Ramos (cell line): ENCODE results near the gene UST.
"Not testable (repeated sequence)": the region's sequence is repeated elsewhere in the genome, so short reads cannot be mapped to it uniquely, and the experiment has no call there.

ENCODE experiments used
- in situ Hi-C: fragments of 300-500 bp; cut with MboI; formaldehyde crosslinking; loops from one replicate; pipeline ENCODE4 v1.14.3; 2022; ENCODE audit warnings: low sequenced_read_pairs; ENCODE audit not compliant: unreplicated experiment

The UST gene

DNA sequence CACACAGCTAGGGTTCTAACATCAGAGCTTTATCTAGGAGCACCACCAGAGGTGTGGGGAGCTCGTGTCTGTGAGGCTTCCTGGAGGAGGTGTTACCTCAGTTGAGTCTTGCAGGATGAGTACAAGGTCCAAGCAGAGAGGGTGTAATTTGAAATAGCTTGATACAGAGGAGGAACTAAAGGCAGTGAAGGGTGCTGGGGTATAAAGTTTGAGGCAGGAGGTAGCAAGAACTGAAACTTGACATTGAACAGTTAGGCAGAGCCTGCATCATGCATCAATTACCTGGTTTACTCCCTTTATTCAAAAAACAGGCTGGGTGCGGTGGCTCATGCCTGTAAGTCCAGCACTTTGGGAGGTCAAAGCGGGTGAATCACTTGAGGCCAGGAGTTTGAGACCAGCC lies 241.2 kb downstream of the UST start:
- in situ Hi-C loops = no loop called here

DNA sequence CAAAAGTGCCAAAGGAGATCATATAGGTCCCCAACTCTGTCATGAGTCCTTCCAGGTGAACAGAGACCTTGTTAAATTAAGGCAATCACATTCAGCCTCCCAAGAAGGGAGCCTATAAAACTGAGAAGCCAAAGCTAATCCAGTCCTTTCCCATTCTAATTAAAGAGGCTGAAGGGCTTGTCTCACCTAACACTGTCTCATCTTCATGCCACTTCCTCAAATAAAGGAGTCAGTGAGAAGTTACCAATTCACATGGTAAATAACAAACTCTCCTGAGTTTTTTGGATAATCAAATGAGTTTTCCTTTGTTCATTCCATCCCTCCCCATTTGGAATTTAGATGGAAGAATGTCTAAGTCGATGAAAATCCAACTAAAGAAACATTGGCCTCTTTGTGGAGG lies 242.8 kb downstream of the UST start:
- in situ Hi-C loops = no loop called here

DNA sequence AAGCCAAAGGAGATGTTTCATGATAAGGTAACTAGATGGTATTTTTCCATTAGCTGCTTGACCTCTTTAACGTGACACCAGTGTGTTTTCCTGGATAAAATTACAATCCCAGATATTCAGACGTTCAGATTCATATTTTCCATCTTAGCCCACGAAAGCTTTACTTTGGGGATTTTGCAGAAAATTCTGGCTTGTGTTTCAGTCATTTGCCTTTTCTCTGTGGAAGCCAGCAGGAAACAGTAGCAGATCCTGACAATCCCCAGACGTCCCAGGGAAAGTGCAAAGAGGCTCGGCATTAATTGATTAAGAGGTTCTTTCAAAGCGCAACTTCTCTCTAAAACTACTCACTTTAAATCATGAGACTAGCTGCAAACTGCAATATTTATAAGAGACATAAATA lies 243.6 kb downstream of the UST start:
- in situ Hi-C loops = no loop called here

DNA sequence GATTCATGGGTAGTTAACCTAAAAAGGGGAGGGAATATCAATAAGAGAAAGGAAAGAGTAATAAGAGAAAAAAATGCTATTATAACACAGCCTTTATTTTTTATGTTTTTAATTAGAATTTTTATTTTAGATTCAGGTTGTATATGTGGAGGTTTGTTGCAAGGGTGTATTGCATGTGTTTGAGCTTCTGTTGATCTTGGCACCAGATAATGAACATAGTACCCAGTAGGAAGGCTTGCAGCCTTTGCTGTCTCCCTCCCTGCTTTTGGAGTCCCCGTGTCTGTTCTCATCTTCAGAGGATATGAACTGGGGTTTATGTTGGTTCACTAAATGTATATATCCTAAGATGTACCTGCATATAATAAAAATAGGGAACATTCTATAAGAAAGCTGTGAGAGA lies 250.0 kb downstream of the UST start:
- in situ Hi-C loops = no loop called here

DNA sequence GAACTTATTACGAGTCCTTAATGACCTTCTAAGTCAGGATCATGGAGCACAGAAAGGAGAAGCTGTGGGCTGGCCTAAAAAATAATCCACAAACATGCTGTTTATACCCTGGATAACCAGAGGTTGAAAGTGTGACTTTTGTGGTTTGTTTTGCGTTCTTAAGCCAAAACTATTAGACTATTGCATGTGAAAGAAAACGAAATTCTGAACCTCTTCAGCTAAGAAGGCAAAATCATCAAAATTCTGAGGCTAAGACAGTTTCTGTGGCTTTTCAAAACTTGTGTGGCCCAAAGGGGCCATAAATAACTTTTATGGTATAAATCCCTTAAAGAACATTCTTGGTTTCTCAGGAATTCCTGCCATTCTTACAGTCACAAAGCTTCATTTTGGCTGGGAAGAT lies 251.0 kb downstream of the UST start:
- in situ Hi-C loops = no loop called here

DNA sequence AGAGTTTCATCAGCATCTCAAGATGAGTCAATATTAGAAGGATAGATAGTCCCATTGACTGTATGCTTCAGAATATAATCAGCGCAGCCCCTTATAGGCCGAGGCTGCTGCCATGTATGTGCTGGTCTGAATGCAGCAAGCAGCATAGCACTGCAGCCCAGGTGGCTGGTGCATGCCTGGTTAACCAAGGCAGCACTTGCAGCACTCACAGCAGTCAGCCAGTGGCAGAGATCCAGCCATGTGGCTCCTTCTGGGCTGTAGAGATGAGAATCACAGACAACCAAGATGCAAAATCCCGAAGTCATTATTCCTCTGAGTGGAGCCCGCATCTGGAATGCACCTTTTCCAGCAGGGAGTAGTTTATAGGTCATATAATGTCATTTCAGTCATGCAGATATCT lies 251.9 kb downstream of the UST start:
- in situ Hi-C loops = no loop called here

DNA sequence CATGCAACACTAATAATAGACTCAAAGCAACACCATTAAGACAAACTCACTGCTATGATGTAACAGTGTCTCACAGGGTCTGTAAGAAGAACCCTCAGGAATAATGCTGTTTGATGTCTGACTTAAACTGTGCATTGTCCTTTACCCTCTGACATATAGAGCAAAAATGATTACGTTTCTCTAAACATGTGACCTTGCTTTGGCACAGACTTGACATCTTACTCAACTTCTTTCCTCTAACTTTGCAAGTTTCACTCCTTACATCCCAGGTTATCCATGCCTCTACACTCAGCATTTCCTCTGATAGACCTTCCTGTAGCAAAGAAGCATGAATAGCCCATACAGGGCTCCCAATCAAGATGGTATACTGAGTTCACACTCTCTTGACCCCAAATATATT lies 252.7 kb downstream of the UST start:
- in situ Hi-C loops = no loop called here

DNA sequence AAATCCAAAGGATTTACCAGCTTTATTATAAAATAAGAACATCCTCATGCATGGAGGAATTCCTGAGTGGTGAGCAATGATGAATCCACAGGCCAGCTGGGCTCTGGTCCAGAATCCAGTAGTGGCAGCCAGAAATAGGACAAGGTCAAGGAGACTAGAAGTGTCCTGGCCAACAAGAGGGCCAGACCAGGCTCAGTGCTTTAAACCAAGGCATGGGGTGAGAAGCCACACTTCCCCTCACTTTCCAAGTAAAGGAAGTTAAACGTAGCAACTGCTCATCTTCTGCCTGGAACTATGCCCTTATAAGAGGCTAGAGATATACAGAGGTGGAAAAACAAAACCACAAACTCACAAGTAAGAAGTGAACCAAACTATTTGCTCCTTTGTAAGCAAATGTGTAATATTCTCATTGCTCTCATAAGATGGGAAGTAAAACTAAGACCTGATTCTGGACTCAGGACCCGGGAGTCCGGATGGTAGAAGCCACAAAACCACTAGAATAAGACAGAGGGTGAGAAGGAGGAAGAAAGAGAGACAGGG lies 253.2 kb downstream of the UST start:
- in situ Hi-C loops = no loop called here

DNA sequence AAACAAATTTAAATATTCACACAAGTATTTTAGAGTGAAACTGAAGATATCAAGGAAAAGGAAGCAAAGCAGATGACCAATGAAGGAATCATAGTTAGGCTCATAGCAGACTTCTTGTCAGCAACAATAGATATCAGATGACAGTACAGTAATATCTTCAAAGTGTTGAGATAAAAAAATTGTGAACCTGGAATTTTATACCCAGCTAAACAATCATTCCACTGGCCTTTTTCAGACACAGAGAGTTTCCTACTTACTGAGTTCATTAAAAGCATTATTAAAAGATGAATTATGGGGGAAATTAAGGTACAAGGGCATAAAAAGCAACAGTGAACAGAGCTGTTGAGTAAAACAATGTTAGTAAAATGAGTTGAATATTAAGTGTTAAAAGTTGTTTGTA lies 254.6 kb downstream of the UST start:
- in situ Hi-C loops = no loop called here

DNA sequence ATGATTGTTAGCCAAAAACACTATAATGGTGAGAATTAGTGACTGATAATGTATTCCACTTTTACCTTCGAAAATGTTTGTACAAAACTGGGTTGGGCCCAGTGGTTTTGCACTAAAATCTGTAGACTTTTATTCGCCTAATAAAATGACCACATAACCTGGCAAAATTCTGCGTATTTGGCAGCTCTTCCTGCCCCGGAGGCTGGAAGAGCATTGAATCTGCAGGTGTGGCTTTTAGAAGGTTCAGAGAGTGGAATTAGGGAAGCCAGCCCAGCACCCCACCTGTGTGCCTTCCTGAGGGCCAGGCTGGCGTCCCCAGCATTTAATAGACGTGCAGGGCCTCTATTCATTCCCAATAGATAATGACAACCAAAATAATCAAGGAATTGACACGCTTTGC lies 256.7 kb downstream of the UST start:
- in situ Hi-C loops = no loop called here

DNA sequence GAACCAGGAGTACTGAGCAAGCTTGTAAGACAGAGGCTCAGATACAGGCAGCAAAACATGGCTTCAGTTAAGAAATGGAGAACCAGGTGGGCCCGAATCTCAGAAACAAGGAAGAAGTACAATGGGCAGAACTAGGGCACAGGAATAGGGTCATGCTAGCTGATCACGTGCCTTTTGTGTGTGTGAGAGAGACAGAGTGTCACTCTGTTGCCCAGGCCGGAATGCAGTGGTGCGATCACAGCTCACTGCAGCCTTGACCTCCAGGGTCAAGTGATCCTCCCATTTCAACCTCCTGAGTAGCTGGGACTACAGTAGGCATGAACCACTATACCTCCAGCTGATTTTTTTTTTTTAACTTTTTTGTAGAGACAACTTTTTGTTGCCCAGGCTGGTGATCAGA lies 257.8 kb downstream of the UST start:
- in situ Hi-C loops = no loop called here

DNA sequence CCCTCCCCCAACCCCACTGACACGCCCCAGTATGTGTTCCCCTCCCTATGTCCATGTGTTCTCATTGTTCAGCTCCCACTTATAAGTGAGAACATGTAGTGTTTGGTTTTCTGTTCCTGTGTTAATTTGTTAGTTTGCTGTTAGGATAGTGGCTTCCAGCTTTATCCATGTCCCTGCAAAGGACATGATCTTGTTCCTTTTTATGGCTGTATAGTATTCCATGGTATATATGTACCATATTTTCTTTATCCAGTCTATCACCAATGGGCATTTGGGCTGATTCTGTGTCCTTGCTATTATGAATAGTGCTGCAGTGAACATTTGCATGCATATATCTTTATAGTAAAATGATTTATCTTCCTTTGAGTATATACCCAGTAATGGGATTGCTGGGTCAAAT lies 259.4 kb downstream of the UST start:
- in situ Hi-C loops = not testable (repeated sequence)

DNA sequence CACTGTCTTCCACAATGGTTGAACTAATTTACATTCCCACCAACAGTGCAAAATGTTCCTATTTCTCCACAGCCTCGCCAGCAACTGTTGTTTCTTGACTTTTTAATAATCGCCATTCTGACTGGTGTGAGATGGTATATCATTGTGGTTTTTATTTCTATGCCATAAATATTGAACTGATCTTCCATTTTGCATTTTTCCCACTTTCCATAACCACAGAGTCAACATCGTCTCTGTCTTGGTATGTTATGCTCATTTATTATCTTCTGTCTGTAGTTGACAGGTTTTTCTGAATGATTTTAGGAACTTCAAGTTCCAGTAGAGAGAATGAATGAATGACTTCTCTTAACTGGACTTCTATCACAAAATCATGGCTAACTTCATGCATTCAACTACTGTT lies 259.8 kb downstream of the UST start:
- in situ Hi-C loops = no loop called here

DNA sequence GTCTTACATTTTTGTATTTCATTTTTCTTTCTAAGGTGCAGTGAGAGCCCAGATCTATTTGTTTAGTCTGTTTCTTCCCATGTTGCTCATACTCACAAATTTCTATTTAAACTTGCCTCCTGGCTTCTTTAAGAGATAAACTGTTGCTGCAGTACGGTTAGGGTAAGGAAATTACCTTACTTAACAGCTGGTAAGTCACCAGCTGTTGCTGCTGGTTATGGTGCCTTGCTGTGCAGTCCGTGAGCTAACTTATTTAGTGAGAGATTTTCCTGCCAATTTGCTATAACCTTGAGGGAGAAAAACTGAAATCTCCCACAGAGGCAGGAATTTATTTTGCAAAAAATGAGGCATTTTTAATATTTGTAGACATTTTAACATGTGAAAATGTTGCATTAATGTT lies 261.0 kb downstream of the UST start:
- in situ Hi-C loops = no loop called here

DNA sequence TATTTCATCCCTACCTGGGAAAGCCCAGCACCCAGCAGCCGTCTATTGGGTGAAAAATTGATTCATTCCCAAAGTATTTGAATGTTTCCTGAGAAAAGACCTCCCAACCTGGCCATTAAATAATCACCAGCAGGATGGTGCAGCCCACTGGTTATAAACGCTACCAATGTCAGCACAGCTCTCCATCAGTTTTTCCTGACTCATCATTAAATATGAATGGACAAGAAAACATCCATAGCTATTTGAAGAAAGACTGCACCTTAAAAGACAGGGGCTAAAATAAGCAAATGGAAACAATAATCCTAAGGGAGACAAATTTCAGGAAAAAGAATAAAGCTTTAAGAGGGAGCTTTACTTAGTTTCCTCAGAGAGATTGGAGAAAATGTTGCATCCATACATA lies 261.9 kb downstream of the UST start:
- in situ Hi-C loops = no loop called here

DNA sequence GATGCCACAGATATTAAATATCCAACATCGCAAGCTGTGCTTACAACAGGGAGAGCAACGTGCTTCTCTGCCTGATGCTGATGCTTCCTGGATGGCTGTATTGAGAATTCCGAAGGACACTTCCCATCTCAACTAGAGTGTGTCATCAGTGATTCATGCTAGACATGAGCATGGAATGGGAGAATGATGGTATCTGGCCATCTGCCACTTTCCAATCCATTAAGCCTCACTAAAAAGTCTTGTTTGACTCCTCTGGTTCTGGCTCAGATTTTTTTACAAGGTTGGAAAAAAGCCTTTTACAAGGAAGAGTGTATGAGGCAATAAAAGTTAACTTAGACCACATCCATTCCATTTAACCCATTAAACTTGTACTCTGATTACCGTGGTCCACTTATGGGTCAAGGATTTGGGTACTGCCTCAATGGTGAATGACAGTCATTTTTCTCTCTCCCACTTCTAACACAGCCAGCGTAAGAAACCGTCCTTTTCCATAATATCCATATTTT lies 265.3 kb downstream of the UST start:
- in situ Hi-C loops = no loop called here

DNA sequence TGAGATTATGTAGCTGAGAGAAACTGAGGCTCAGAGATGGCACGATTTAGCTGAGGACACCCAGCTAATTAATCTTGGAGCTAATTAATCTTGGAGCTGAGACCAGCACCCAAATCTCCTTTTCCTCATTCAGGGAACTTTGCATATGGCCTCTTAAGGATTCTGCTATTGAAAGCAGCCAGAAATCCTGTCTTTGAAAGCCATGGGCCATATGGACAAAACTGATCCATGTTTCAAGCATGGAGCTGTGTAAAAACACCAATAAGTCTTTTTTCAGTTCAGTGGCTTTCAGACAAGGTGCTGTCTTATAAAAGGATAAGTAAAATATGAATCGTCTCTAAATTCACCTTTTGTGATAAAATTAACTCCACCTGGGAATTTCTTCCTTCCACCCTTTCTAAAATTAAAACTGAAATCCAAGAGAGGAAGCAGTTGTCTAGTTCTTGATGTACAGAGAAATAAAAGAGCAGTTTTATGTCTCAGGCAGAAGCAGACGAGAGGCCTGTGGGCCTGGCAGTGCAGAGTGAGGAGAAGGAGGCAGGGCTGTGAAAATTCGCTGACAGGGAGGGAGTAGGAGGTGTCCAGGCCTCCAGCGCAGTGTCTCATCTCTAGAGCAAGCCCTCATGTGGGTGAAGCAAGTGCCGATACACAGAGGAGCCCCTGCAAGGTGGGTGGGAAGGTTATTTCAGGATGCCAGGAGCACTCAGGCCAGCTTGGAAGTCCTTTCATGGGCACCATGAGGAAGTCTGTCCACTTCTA lies 266.9 kb downstream of the UST start:
- in situ Hi-C loops = no loop called here

DNA sequence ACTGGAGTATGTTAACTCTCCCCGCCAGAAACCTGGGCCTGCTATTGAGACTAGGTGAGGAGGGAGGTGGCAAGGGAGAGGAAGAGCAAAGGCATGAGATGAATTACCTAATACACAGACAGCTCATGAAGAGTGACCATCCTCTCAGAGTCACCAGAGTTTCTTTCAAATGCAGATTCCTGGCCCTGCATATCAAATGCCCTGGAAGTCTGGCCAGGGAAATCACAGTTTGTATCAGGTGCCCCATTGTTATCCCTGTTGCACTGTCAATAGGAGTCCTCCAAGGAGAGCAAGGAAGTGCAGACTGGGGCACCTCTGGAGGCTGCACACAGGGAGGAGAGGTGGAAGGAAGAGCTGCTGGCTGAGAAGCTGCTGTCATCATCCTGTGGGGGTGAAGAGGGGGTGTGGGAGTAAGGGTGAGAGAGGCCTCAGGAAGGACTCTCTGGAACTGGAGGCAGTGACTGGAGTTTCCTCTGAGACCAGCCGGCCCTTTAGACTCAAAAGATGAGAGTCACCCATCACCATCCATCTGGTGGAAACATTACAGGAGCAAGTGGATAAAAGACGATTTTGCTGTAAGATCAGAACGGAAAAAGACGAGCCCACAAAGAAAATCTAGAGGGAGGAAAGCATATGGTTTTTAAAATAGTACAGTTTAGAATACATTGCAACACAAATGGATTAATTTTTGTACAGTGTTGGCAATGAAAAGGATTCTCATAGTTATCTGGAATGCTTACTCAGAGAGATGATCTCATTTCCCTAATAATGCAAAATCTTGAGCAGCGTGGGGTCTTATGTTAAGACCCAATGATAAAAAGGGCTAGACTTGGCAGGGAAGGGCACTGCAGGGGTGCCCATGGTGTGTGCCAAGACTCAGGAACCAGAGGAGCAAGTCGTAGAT lies 268.1 kb downstream of the UST start:
- in situ Hi-C loops = no loop called here

DNA sequence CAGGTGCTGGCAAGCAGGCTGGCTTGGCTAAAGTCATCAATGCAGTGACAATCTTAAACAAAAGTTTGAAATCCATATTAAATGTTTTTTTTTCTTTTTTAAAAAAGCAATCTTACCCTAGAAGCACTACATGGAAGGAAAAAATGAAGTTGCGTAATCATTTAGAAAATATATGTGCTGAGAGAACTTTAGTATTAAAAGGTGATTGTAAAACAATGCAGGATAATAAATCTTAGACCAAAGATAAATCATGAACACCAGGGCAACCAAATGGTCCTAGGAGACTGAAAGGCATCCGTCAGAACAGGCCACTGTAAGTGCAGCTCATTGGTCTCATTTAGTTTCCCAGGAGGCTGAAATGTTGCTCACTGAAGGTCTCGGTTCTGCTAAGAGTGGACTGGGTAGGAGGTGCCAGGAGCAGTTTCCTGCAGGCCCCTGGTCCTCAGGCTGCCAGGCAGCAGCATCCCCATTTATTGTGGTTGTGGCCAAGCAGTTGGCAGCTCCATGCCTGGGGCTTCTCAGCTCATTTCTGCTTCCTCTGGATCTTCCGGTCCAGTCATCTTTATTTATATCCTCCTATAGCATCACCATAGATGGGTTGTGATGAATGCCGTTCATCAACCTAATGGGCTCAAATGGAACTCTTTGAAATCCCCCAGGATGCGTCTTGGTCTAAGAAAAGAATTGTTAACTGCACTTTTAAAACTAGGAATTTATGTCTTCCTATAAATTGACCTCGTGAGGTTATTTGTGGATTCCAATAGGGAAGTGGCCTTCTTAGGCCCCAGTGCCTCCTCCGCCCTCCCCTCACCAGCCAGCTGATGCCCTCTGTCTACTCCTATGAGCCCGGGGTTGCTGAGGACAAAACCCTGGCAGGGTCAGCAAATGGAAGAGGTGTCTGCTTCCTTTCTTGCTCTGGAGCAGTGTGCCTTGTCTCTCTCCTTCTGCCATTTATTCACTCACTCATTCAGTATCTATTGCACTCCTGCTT lies 269.0 kb downstream of the UST start:
- in situ Hi-C loops = no loop called here

DNA sequence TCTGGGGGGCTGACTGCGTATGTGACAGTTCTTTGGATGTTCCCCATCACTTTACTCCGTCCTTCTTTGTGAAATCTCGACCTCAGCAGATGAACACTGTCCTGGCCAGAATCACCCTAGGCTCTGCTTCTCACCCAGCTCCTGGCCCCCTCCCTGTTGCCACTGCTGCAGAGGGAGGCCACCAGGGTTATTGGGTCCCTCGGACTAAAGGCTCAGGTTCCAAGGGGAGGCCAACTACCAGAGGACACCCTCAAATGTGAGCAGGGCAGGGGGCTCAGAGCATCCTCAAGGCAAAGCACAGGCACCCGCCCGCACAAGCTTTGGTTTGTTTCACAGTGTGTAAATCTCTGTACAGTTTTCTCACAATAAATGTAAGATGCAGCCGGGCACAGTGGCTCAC lies 269.9 kb downstream of the UST start:
- in situ Hi-C loops = no loop called here
